Activated B cell treated with CpG ODN at 0.5 μM for 24 hours (primary cell): ENCODE results near the gene FKRP. TPM values are rescaled to one million over a fixed set of nuclear protein-coding genes. Genes with fewer than 3 reads are reported as not detected.

Experiments used
- ATAC-seq: fragments of 200-7000 bp; cut with Tn5 transposase; one replicate; pipeline ENCODE4 v1.10.0; 2021; ENCODE audit warnings: low read depth, mild to moderate bottlenecking, moderate library complexity
- CTCF ChIA-PET: fragments of 350-600 bp; sonication (Branson Sonifier 250); formaldehyde crosslinking; loops from one replicate; lab custom pipeline; 2021; ENCODE audit warnings: antibody characterized with exemption; lab: Charles Lee
- POLR2A ChIA-PET: fragments of 350-600 bp; sonication (Branson Sonifier 250); formaldehyde crosslinking; loops from one replicate; lab custom pipeline; 2021; ENCODE audit warnings: antibody characterized with exemption; lab: Charles Lee
- DNase-seq: peaks from one replicate; pipeline ENCODE4 v3.0.0; 2022
- H3K27ac Mint-ChIP-seq: one replicate; pipeline ENCODE4 v1.8.0; 2020; ENCODE audit warnings: mixed read lengths
- H3K27me3 Mint-ChIP-seq: one replicate; pipeline ENCODE4 v1.8.0; 2021; ENCODE audit warnings: mixed read lengths
- H3K36me3 Mint-ChIP-seq: one replicate; pipeline ENCODE4 v1.8.0; 2021; ENCODE audit warnings: low read depth, mixed read lengths
- H3K4me1 Mint-ChIP-seq: one replicate; pipeline ENCODE4 v1.8.0; 2021; ENCODE audit warnings: mixed read lengths
- H3K4me3 Mint-ChIP-seq: one replicate; pipeline ENCODE4 v1.8.0; 2020; ENCODE audit warnings: mild to moderate bottlenecking, mixed read lengths
- H3K9me3 Mint-ChIP-seq: one replicate; pipeline ENCODE4 v1.8.0; 2020; ENCODE audit warnings: mixed read lengths
- intact Hi-C: fragments of 100-400 bp; cut with micrococcal nuclease; formaldehyde crosslinking; loops from one replicate; pipeline ENCODE4 v1.15.1; 2024
- total RNA-seq: library from RNA; stranded (reverse); gene quantifications from 2 replicates; pipeline ENCODE4 v1.2.3, GENCODE V29; 2022
- TF ChIP-seq, protein P1 (sequence below): fragments of 200-600 bp; IDR thresholded peaks from one replicate; pipeline ENCODE4 v1.8.0; 2022; ENCODE audit warnings: antibody characterized with exemption, mild to moderate bottlenecking

Gene FKRP
- total RNA-seq, 1 donor from 2014 or later = 35.8 TPM

GRCh38 chr19:46717034-46717715 is 28.7 kb upstream of the FKRP start, which contains the start of gene PRKD2:
TSS of gene PRKD2 (minus strand) at chr19:46717114. CDS start at chr19:46716370, 744 bp downstream.
- peak within 1 kb of the TSS; percentile 94 for H3K4me3 Mint-ChIP-seq
- DNase-seq (peak; percentile 92), ATAC-seq (peak; percentile 47)
- peak within 1 kb of the TSS; percentile 97 for H3K27ac Mint-ChIP-seq
- CTCF ChIA-PET = interaction anchor here (1.0 to 2.4 kb wide), 3 partner anchors 11 to 55 kb away, joined by 3 to 15 read pairs (median 10); no protein-coding TSS in a partner anchor
- H3K36me3 Mint-ChIP-seq = peaks cover 41% of the 10 kb centered on the region
- POLR2A ChIA-PET = interaction anchor here (0.5 to 1.6 kb wide), 12 partner anchors 12 to 1907 kb away, joined by 3 to 11 read pairs (median 4); partner anchors contain the start of genes AP2S1 and CALM3
- no peaks in the 10 kb centered on the region for H3K27me3 Mint-ChIP-seq
- no peaks in the 10 kb centered on the region for H3K9me3 Mint-ChIP-seq
- peaks cover 76% of the 10 kb centered on the region for H3K4me1 Mint-ChIP-seq
- intact Hi-C loops = loop anchor here (1.0 to 2.0 kb wide), 2 partner anchors 70 to 395 kb away; no protein-coding TSS in a partner anchor
- TF ChIP-seq, protein P1, sequence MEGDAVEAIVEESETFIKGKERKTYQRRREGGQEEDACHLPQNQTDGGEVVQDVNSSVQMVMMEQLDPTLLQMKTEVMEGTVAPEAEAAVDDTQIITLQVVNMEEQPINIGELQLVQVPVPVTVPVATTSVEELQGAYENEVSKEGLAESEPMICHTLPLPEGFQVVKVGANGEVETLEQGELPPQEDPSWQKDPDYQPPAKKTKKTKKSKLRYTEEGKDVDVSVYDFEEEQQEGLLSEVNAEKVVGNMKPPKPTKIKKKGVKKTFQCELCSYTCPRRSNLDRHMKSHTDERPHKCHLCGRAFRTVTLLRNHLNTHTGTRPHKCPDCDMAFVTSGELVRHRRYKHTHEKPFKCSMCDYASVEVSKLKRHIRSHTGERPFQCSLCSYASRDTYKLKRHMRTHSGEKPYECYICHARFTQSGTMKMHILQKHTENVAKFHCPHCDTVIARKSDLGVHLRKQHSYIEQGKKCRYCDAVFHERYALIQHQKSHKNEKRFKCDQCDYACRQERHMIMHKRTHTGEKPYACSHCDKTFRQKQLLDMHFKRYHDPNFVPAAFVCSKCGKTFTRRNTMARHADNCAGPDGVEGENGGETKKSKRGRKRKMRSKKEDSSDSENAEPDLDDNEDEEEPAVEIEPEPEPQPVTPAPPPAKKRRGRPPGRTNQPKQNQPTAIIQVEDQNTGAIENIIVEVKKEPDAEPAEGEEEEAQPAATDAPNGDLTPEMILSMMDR = no peak

DNA sequence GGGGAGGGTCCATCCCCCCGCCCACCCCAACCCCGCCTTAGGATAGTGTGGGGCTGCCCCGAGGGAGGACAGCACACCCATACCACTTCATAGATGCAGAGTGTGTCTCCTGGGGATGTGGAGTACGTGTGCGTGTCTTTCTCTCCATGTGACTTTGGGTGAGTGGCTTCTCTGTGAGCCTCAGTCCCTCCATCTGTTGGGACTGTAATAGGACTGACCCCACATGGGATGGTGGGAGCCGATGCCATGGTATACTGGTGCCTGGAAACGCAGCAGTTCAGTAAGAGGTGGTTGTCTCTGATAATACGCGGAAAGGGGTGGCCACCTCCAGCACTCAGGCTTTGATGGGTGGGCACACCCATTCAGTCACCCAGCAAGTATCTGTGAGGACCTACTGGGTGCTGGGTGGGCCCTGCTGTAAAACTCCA is 28.1 kb upstream of the FKRP start:
- intact Hi-C loops = loop anchor here (1.0 to 2.0 kb wide), 4 partner anchors 29 to 395 kb away; partner anchors contain the start of genes FKRP and STRN4
- Mint-ChIP-seq H3K36me3 (peaks cover 40% of the 10 kb centered on the region), H3K27me3 (no peaks in the 10 kb centered on the region), H3K9me3 (no peaks in the 10 kb centered on the region), H3K27ac (peak overlapping the region; percentile 97), H3K4me3 (peak overlapping the region; percentile 94), H3K4me1 (peaks cover 78% of the 10 kb centered on the region)
- CTCF ChIA-PET = interaction anchor here (1.0 to 1.8 kb wide), 2 partner anchors 10 to 56 kb away, joined by 4 to 15 read pairs; partner anchors contain the start of gene DACT3
- DNase-seq (peak; percentile 37), ATAC-seq (peak; percentile 20)
- POLR2A ChIA-PET = interaction anchor here (0.8 to 2.3 kb wide), 10 partner anchors 8 to 556 kb away, joined by 3 to 15 read pairs (median 5); partner anchors contain the start of genes CALM3, FKRP, SLC1A5 and ZC3H4
- TF ChIP-seq, protein P1 = no peak

- CTCF ChIA-PET = interaction anchor here (1.0 to 3.0 kb wide), 3 partner anchors 10 to 57 kb away, joined by 4 to 15 read pairs (median 14); partner anchors contain the start of gene DACT3
- peak; percentile 22 for ATAC-seq
- intact Hi-C loops = loop anchor here (2.0 kb wide), 2 partner anchors 28 to 100 kb away; partner anchors contain the start of genes FKRP and STRN4
Measured at GRCh38 chr19:46718157-46718933, 27.5 kb upstream of the FKRP start.

GRCh38 chr19:46718934-46719622 is 26.8 kb upstream of the FKRP start:
- peak; percentile 59 for DNase-seq
- POLR2A ChIA-PET = interaction anchor here (0.6 to 2.3 kb wide), 16 partner anchors 9 to 555 kb away, joined by 3 to 15 read pairs (median 6); partner anchors contain the start of genes CALM3, DACT3, FKRP and SLC1A5

More at GRCh38 chr19:46718157-46718933, 27.5 kb upstream of the FKRP start:
- H3K9me3 Mint-ChIP-seq = no peaks in the 10 kb centered on the region
- peaks cover 38% of the 10 kb centered on the region for H3K36me3 Mint-ChIP-seq
- peak overlapping the region; percentile 94 for H3K4me3 Mint-ChIP-seq
- POLR2A ChIA-PET = interaction anchor here (0.5 to 2.3 kb wide), 18 partner anchors 8 to 556 kb away, joined by 3 to 15 read pairs (median 4); partner anchors contain the start of genes CALM3, FKRP, SLC1A5 and ZC3H4
- DNase-seq = peak; percentile 65
- peak overlapping the region; percentile 97 for H3K27ac Mint-ChIP-seq
- TF ChIP-seq, protein P1 = no peak
- peaks cover 80% of the 10 kb centered on the region for H3K4me1 Mint-ChIP-seq
- H3K27me3 Mint-ChIP-seq = no peaks in the 10 kb centered on the region

More at GRCh38 chr19:46718934-46719622, 26.8 kb upstream of the FKRP start:
- Mint-ChIP-seq H3K36me3 (peaks cover 39% of the 10 kb centered on the region), H3K27ac (peak overlapping the region; percentile 97), H3K27me3 (no peaks in the 10 kb centered on the region), H3K9me3 (no peaks in the 10 kb centered on the region), H3K4me3 (peak overlapping the region; percentile 94), H3K4me1 (peaks cover 79% of the 10 kb centered on the region)
- TF ChIP-seq, protein P1 = no peak
- ATAC-seq = peak; percentile 50
- CTCF ChIA-PET = interaction anchor here (1.0 to 3.0 kb wide), 3 partner anchors 9 to 15 kb away, joined by 4 to 15 read pairs (median 14); no protein-coding TSS in a partner anchor
- intact Hi-C loops = loop anchor here (1.0 to 2.0 kb wide), 4 partner anchors 9 to 119 kb away; partner anchors contain the start of genes FKRP and STRN4
